B cell (primary cell): ENCODE results near the gene LENEP. TPM values are rescaled to one million over a fixed set of nuclear protein-coding genes. Genes with fewer than 3 reads are reported as not detected.

Experiments used
- ATAC-seq: fragments of 200-7000 bp; cut with Tn5 transposase; one replicate; pipeline ENCODE4 v1.10.0; 2021; ENCODE audit warnings: low read depth, mild to moderate bottlenecking, moderate number of reproducible peaks, moderate library complexity
- CTCF ChIA-PET: fragments of 350-600 bp; sonication (Branson Sonifier 250); formaldehyde crosslinking; loops from one replicate; lab custom pipeline; 2021; ENCODE audit warnings: antibody characterized with exemption, inconsistent platforms; lab: Charles Lee
- POLR2A ChIA-PET: fragments of 350-600 bp; sonication (Branson Sonifier 250); formaldehyde crosslinking; loops from one replicate; lab custom pipeline; 2021; ENCODE audit warnings: antibody characterized with exemption; lab: Charles Lee
- DNase-seq: peaks from one replicate; pipeline ENCODE4 v3.0.0; 2013
- H2AFZ ChIP-seq: 2 replicates; pipeline ENCODE4 v1.6.1; 2012; ENCODE audit warnings: mild to moderate bottlenecking, low read depth, low read length; ENCODE audit not compliant: insufficient read depth, poor library complexity, severe bottlenecking
- H3K27ac ChIP-seq, 2 donors: 1 replicate in 1 of 2; 2 replicates in 1 of 2; pipeline ENCODE4 v1.5.1; 2012 to 2013; ENCODE audit warnings: low read length in 2 of 2, mild to moderate bottlenecking in 2 of 2, moderate library complexity in 1 of 2
- H3K27me3 ChIP-seq, 4 experiments: fragments of 200-600 bp in 1 of 4; sonication (generic) in 1 of 4; replicated peaks in 1 of 4; 1 replicate in 2 of 4; 2 replicates in 2 of 4; pipeline versions ENCODE4 v1.6.1 to v1.7.0; 2013 to 2016; ENCODE audit warnings: low read length in 3 of 4, mild to moderate bottlenecking in 2 of 4, mixed read lengths in 1 of 4, moderate library complexity in 1 of 4; ENCODE audit not compliant: insufficient read depth in 4 of 4, control insufficient read depth in 3 of 4; ENCODE audit errors: control extremely low read depth in 1 of 4
- H3K36me3 ChIP-seq, 2 experiments: replicated peaks in 1 of 2; 1 replicate in 1 of 2; 2 replicates in 1 of 2; pipeline versions ENCODE4 v1.6.1 to v1.7.1; 2013; ENCODE audit warnings: low read length in 1 of 2; ENCODE audit not compliant: insufficient read depth in 2 of 2, control insufficient read depth in 1 of 2; ENCODE audit errors: control extremely low read depth in 1 of 2, extremely low read depth in 1 of 2
- H3K4me1 ChIP-seq, 2 donors: fragments of 200-600 bp in 1 of 2; sonication (generic) in 1 of 2; 1 replicate in 1 of 2; 2 replicates in 1 of 2; pipeline versions ENCODE4 v1.5.1 to v1.6.1; 2013 to 2017; ENCODE audit warnings: low read length in 2 of 2; ENCODE audit not compliant: control insufficient read depth in 2 of 2, insufficient read depth in 2 of 2
- H3K4me2 ChIP-seq: replicated peaks from 2 replicates; pipeline ENCODE3; 2012; ENCODE audit warnings: mild to moderate bottlenecking, low read depth, low read length; ENCODE audit not compliant: poor library complexity, severe bottlenecking
- H3K4me3 ChIP-seq, 5 experiments: fragments of 200-600 bp in 1 of 5; sonication (generic) in 1 of 5; 1 replicate in 3 of 5; 2 replicates in 2 of 5; pipeline versions ENCODE4 v1.5.1 to v1.7.0; 2011 to 2016; ENCODE audit warnings: low read length in 4 of 5, mild to moderate bottlenecking in 4 of 5, low read depth in 2 of 5, control low read depth in 1 of 5, moderate library complexity in 1 of 5; ENCODE audit not compliant: insufficient read depth in 1 of 5; ENCODE audit errors: control extremely low read depth in 1 of 5, extremely low read depth in 1 of 5
- H3K79me2 ChIP-seq: fragments of 200-600 bp; sonication (generic); one replicate; pipeline ENCODE4 v1.6.0; 2016; ENCODE audit warnings: low read length; ENCODE audit not compliant: control insufficient read depth, insufficient read depth
- H3K9ac ChIP-seq: fragments of 200-600 bp; sonication (generic); 2 replicates; pipeline ENCODE4 v1.6.1; 2017; ENCODE audit warnings: mild to moderate bottlenecking, low read length, moderate library complexity
- H3K9me3 ChIP-seq, 3 donors: one replicate each; pipeline versions ENCODE4 v1.6.1 to v1.7.1; 2013; ENCODE audit warnings: low read length in 2 of 3; ENCODE audit not compliant: control insufficient read depth in 2 of 3, insufficient read depth in 1 of 3; ENCODE audit errors: control extremely low read depth in 1 of 3
- H4K20me1 ChIP-seq: 2 replicates; pipeline ENCODE4 v1.6.0; 2012; ENCODE audit warnings: mild to moderate bottlenecking, low read length; ENCODE audit not compliant: insufficient read depth, control insufficient read depth, poor library complexity, severe bottlenecking
- H3K27ac Mint-ChIP-seq: one replicate; pipeline ENCODE4 v1.8.0; 2021; ENCODE audit warnings: mixed read lengths
- H3K27me3 Mint-ChIP-seq: one replicate; pipeline ENCODE4 v1.8.0; 2021; ENCODE audit warnings: mixed read lengths
- H3K4me1 Mint-ChIP-seq: one replicate; pipeline ENCODE4 v1.8.0; 2021; ENCODE audit warnings: mixed read lengths
- H3K4me3 Mint-ChIP-seq: one replicate; pipeline ENCODE4 v1.8.0; 2021; ENCODE audit warnings: mixed read lengths
- H3K9me3 Mint-ChIP-seq: one replicate; pipeline ENCODE4 v1.8.0; 2022; ENCODE audit warnings: mixed read lengths; ENCODE audit not compliant: insufficient read depth
- CTCF ChIP-seq: fragments of 200-600 bp; IDR thresholded peaks from one replicate; pipeline ENCODE4 v1.8.0; 2022; ENCODE audit warnings: antibody characterized with exemption, mild to moderate bottlenecking
- EZH2 ChIP-seq: IDR thresholded peaks from 2 replicates; pipeline ENCODE4 v1.6.1; 2012; ENCODE audit warnings: borderline replicate concordance, low read depth, mild to moderate bottlenecking, moderate library complexity, low read length; ENCODE audit not compliant: insufficient read depth, poor library complexity, severe bottlenecking
- WGBS: methylation state at CpG from one replicate; pipeline ENCODE4 v1.1.5; 2013; ENCODE audit warnings: missing lambda C conversion rate; ENCODE audit not compliant: insufficient coverage; 5-methylcytosine and 5-hydroxymethylcytosine counted together
- intact Hi-C: fragments of 100-400 bp; cut with micrococcal nuclease; formaldehyde crosslinking; loops from one replicate; pipeline ENCODE4 v1.10.0; 2022
- polyA plus RNA-seq: library from polyadenylated mRNA; depleted of rRNA; stranded (reverse); fragments of >200 nt; gene quantifications from 2 replicates; pipeline ENCODE4 v1.2.3, GENCODE V29; 2012
- total RNA-seq, 2 donors: library from RNA; stranded (reverse); fragments of 120-200 nt in 1 of 2; gene quantifications; 1 replicate in 1 of 2; 2 replicates in 1 of 2; pipeline versions ENCODE4 v1.2.3 to v1.2.4, GENCODE V29; 2013 to 2022

LENEP gene
- total and polyA plus RNA-seq, 2 donors (not counting 1 experiment from before 2014, with no cell fraction given): 2.0 TPM; not detected in 1

- CTCF ChIA-PET: interaction anchor here (0.6 to 18.4 kb wide), 20 partner anchors 10 to 1288 kb away, joined by 3 to 295 read pairs (median 8); partner anchors contain the start of genes CKS1B, FLAD1, PBXIP1 and PMVK
- H3K4me2 ChIP-seq: peak overlapping the region; percentile 97
These were observed 6.4 kb downstream of the LENEP start for GRCh38 chr1:154999571-155000410.

More at GRCh38 chr1:154999571-155000410, 6.4 kb downstream of the LENEP start:
- TF ChIP-seq EZH2 (no peak), CTCF (no peak)
- Histone ChIP-seq H3K27ac (peak overlapping the region; percentile 42 to 73), H3K36me3 (no peaks in the 10 kb centered on the region), H3K9me3 (no peaks in the 10 kb centered on the region), H3K4me3 (peak overlapping the region; percentile 63 to 93 (median 74)), H4K20me1 (no peaks in the 10 kb centered on the region), H3K4me1 (peaks cover 20 to 29% of the 10 kb centered on the region in 2 donors), H3K9ac (peak overlapping the region; percentile 75), H2AFZ (peak overlapping the region; percentile 68), H3K27me3 (no peaks in the 10 kb centered on the region), H3K79me2 (peaks cover 29% of the 10 kb centered on the region)
- Mint-ChIP-seq H3K27me3 (no peaks in the 10 kb centered on the region), H3K9me3 (no peaks in the 10 kb centered on the region), H3K27ac (peak overlapping the region; percentile 93), H3K4me1 (peaks cover 34% of the 10 kb centered on the region), H3K4me3 (peak overlapping the region; percentile 90)
- ATAC-seq: no peak
- POLR2A ChIA-PET: interaction anchor here (0.6 to 7.4 kb wide), 12 partner anchors 12 to 137 kb away, joined by 3 to 74 read pairs (median 5); partner anchors contain the start of genes CKS1B, FLAD1, PMVK and PYGO2
- intact Hi-C loops: loop anchor here (1.0 to 5.0 kb wide), 7 partner anchors 24 to 672 kb away; partner anchors contain the start of genes ADAR, ATP8B2, EFNA4 and UBE2Q1
- WGBS: under 1% methylated on average over 39 of the region's 50 CpGs
- DNase-seq: peak; percentile 72
